G401 (cell line): ENCODE measurements around the gene TOLLIP. TPM values are rescaled to one million over a fixed set of nuclear protein-coding genes. Genes with fewer than 3 reads are reported as not detected.
"Not testable (repeated sequence)": the region's sequence is repeated elsewhere in the genome, so short reads cannot be mapped to it uniquely, and the experiment has no call there.

ENCODE experiments used
- DNase-seq: peaks from one replicate; pipeline ENCODE4 v3.0.0-alpha.2; 2015; ENCODE audit warnings: low spot score
- in situ Hi-C: cut with HindIII; loops from 2 replicates; pipeline ENCODE4 v1.10.0; 2016; ENCODE audit warnings: low sequenced_read_pairs, mixed read lengths
- total RNA-seq: library from RNA; depleted of rRNA; stranded (reverse); fragments of >200 nt; shearing (Covaris generic); gene quantifications from 2 replicates; pipeline ENCODE4 v1.2.3, GENCODE V29; 2014

TOLLIP gene
- total RNA-seq, 1 experiment from 2014 or later = 30.0 TPM

- no peak for DNase-seq
- in situ Hi-C loops = no loop called here
Measured at GRCh38 chr11:1272531-1272930, 36.9 kb downstream of the TOLLIP start.

DNA sequence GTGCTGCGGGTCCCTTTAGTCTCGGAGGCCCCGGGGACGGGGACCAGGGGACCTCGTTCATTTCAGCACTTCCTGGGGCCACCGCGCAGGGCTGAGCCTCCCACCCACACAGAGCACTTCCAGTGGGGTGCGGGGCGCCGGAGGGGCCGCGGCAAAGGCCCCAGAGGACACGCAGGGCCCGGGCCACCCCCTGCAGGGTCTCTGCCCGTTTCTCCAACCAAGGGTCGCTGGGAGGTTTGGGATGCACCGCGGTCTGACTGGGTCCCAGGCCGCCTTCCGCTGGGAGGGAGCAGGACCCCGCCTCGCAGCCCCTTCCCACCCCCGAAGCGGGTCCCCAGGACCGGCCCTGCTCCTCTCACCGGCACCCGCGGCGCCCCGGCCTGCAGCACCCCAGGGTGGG, 37.5 kb downstream of the TOLLIP start:
- in situ Hi-C loops = no loop called here
- DNase-seq = no peak

- in situ Hi-C loops = no loop called here
- no peak for DNase-seq
Measured at GRCh38 chr11:1271406-1271805, 38.0 kb downstream of the TOLLIP start.

DNA sequence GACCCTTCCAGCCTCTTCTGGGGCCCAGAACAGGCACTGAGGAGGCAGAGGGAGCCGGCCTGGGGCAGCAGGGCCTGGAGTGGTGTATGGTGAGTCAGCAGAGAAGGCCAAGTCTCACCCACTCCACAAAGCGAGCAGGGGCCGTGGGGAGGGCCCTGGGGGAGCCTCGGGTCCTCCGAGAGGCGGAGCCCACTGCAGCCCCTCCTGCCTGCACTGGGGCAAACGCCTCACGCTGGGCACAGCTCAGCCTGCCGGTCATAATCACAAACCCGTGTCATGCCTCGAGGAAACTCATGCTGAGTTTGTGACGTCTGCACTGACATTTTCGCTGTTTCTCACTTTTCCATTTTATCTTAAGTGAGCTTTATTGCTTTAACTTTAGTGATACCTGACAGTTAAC, 38.4 kb downstream of the TOLLIP start:
- in situ Hi-C loops = no loop called here
- DNase-seq = no peak

DNA sequence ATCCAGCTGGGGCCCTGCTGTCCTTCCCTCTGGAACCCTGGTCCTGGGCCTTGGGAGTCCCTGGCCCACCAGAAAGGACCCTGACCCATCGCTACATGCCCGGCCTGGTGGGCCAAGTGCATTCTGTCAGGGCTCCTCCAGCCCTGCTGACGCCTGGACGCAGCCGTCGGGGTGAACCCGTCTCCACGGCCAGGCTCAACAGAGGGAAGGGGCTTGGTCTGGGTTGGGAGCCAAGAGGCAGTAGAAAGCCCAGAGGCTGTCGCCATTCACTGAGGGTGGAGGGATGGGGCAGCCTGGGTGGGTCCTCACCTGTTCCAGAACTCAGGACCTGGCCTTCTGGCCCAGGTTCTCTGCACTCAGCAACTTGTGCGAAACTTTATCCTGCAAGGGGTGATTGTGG, 39.0 kb downstream of the TOLLIP start:
- DNase-seq = no peak
- in situ Hi-C loops = no loop called here

DNA sequence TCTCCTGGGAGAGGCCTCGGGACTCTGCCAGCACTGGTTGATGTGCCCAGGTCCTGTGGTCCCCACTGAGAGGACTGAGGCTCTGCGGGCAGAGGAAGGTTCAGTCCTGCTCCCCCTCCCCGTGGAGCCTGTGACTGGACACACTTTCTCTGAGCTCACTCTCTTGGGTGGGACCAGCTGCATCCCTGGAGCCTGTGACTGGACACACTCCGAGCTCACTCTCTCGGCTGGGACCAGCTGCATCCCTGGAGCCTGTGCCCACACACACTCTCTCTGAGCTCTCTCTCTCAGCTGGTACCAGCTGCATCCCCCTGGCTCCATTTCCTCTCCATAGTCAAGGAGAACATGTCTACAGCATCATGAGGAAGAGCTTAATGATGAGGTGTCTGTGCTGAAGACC, 39.5 kb downstream of the TOLLIP start:
- DNase-seq = no peak

GRCh38 chr11:1267441-1268100, 41.9 kb downstream of the TOLLIP start:
- in situ Hi-C loops = no loop called here
- no peak for DNase-seq

More for the DNA sequence above, 39.5 kb downstream of the TOLLIP start:
- in situ Hi-C loops = no loop called here

GRCh38 chr11:1266976-1267375, 42.5 kb downstream of the TOLLIP start:
- DNase-seq, in situ Hi-C loops: not testable (repeated sequence)

GRCh38 chr11:1265480-1265879, 44.0 kb downstream of the TOLLIP start:
- in situ Hi-C loops, DNase-seq: not testable (repeated sequence)

DNA sequence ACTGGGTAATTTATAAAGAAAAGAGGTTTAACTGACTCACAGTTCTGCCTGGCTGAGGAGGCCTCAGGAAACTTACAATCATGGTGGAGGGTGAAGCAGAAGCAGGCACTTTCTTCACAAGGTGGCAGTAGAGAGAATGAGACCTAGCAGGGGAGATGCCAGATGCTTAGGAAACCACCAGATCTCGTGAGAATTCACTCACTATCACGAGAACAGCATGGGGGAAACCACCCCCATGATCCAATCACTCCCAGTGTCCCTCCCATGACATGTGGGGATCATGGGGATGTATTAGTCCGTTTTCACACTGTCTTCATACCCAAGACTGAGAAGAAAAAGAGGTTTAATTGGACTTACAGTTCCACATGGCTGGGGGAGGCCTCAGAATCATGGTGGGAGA, 45.0 kb downstream of the TOLLIP start:
- in situ Hi-C loops = not testable (repeated sequence)
- DNase-seq = peak; percentile 47

- in situ Hi-C loops = no loop called here
- no peak for DNase-seq
Measured at GRCh38 chr11:1263010-1263409, 46.4 kb downstream of the TOLLIP start.

- DNase-seq = peak; percentile 98
- in situ Hi-C loops = no loop called here
Measured at GRCh38 chr11:1262172-1263006, 47.0 kb downstream of the TOLLIP start.

DNA sequence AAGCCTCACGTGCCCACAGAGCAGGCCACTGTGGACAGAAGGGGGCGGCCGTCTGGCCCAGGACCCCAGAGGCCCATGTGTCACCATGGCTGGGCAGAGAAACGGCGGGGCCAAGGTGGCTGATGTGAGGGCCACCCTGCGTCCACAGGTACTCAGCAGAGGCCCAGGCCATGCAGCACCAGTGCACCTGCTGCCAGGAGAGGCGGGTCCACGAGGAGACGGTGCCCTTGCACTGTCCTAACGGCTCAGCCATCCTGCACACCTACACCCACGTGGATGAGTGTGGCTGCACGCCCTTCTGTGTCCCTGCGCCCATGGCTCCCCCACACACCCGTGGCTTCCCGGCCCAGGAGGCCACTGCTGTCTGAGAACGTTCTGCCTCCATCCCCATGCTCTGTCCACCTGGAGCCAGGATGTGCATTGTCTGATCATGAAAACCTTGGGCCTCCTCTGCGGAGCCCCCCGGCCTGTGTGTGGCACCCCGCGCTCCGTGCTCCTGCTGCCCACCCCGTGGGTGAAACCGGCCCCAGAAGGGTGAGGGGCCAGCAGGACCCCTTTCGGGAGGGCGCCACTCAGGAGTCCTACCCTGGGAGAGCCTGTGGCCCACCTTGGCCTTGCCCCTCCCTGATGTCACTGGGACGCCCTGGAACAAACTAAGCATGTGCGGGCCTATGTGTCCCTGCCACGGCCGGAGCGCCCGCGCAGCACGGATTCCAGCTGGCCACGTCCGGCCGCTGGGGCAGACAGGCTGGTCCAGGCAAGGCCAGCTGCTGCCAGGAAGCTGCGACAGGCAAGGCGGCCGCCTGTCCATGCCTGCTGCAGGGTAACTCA, 48.0 kb downstream of the TOLLIP start:
- in situ Hi-C loops = no loop called here

DNA sequence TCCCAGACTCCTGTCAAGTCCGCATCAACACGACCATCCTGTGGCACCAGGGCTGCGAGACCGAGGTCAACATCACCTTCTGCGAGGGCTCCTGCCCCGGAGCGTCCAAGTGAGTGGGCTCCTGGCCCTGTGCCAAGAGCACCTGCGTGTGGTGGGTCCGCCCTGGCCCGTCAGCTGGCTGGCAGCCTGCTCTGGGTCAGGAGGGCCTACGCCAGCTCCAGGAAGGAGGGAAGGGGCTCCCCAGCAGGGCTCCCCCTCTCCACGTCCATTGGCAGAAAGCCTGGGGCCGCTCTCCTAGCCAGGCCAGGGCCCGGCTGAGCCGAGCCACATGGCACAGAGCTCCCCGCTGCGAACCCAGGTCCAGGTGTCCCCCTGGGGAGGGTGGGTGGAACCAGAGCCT, 48.8 kb downstream of the TOLLIP start:
- in situ Hi-C loops = no loop called here
- no peak for DNase-seq

More for the DNA sequence above, 48.0 kb downstream of the TOLLIP start:
- no peak for DNase-seq

DNA sequence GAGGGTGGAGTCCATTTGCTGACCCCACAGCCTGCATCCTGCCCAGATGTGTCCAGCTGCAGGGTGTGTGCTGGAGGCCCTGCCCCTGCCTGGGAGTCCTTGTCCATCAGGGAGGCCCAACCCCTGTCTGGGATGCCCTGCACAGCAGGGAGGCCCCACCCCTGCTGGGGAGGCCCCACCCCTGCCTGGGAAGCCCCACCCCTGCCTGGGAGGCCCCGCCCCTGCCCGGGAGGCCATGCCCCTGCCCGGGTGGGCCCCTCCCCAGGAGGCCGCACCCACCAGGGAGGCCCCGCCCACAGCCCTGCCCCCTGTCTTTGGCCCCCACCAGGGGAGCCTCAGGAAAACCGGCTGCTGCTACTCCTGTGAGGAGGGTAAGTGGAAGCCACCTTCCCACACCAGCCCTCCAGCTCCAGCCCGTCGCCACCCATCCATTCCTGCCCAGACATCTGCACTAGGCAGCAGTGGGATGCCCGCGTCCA, 49.4 kb downstream of the TOLLIP start:
- in situ Hi-C loops = no loop called here
- no peak for DNase-seq

DNA sequence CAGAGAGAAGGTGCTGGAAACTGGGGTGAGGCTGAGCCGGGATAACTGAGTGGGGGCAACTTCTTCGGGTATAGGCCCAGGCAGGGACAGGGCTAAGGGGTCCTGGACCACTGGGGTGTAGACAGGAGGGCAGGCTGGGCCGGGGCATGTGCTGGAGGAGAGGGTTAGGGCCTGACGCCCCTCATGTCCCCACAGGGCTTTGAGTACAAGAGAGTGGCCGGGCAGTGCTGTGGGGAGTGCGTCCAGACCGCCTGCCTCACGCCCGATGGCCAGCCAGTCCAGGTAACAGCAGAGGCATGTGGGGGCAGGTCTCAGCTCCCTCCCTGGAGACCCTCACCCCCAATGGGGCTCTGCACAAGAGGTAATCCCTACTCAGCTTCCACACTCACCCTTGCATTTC, 49.9 kb downstream of the TOLLIP start:
- DNase-seq = no peak
- in situ Hi-C loops = no loop called here

- DNase-seq = no peak
- in situ Hi-C loops = no loop called here
Measured at GRCh38 chr11:1259076-1259461, 50.4 kb downstream of the TOLLIP start.

GRCh38 chr11:1258401-1259075, 50.9 kb downstream of the TOLLIP start:
- DNase-seq = no peak
- in situ Hi-C loops = no loop called here

GRCh38 chr11:1257916-1258315, 51.5 kb downstream of the TOLLIP start:
- in situ Hi-C loops = no loop called here
- no peak for DNase-seq
